HEK293 (cell line): ENCODE results near the gene DAZAP1.

ENCODE experiments used
- IKZF3 ChIP-seq: fragments of 450-650 bp; IDR thresholded peaks from 2 replicates; pipeline ENCODE4 v1.5.0; 2018; ENCODE audit warnings: missing biosample characterization, mild to moderate bottlenecking, missing genetic modification characterization, moderate library complexity
- KLF9 ChIP-seq: fragments of 450-650 bp; formaldehyde crosslinking; IDR thresholded peaks from 2 replicates; pipeline ENCODE4 v1.5.1; 2016; ENCODE audit warnings: missing biosample characterization, missing genetic modification characterization, low read depth
- PBX3 ChIP-seq: sonication (generic); formaldehyde crosslinking; IDR thresholded peaks from 2 replicates; pipeline ENCODE4 v1.8.1; 2022; ENCODE audit warnings: mild to moderate bottlenecking, moderate library complexity, missing genetic modification reagents
- RBAK ChIP-seq: fragments of 450-650 bp; formaldehyde crosslinking; IDR thresholded peaks from 2 replicates; pipeline ENCODE4 v1.5.1; 2016; ENCODE audit warnings: missing biosample characterization, missing genetic modification characterization
- SETDB1 ChIP-seq: IDR thresholded peaks from one replicate; pipeline ENCODE4 v1.6.1; 2017; ENCODE audit warnings: mild to moderate bottlenecking, low read length, moderate library complexity, mixed read lengths; ENCODE audit not compliant: insufficient read length
- TSHZ1 ChIP-seq: fragments of 450-650 bp; formaldehyde crosslinking; IDR thresholded peaks from 2 replicates; pipeline ENCODE4 v1.5.1; 2016; ENCODE audit warnings: missing biosample characterization, missing genetic modification characterization, borderline replicate concordance
- ZBTB11 ChIP-seq: fragments of 450-650 bp; formaldehyde crosslinking; conservative IDR thresholded peaks from 2 replicates; pipeline ENCODE4 v1.5.1; 2016; ENCODE audit warnings: low read depth, missing biosample characterization, missing genetic modification characterization
- ZBTB26 ChIP-seq: fragments of 450-650 bp; formaldehyde crosslinking; optimal IDR thresholded peaks from 2 replicates; pipeline ENCODE3; 2016; ENCODE audit warnings: missing biosample characterization, mild to moderate bottlenecking, missing genetic modification characterization
- ZBTB7A ChIP-seq: fragments of 450-650 bp; formaldehyde crosslinking; IDR thresholded peaks from 2 replicates; pipeline ENCODE4 v1.5.1; 2016; ENCODE audit warnings: low read depth, missing biosample characterization, missing genetic modification characterization
- ZFP41 ChIP-seq: fragments of 450-650 bp; formaldehyde crosslinking; IDR thresholded peaks from 2 replicates; pipeline ENCODE4 v1.5.1; 2016; ENCODE audit warnings: missing biosample characterization, missing genetic modification characterization, borderline replicate concordance
- ZIC2 ChIP-seq: fragments of 450-650 bp; formaldehyde crosslinking; IDR thresholded peaks from 2 replicates; pipeline ENCODE4 v1.5.1; 2016; ENCODE audit warnings: missing biosample characterization, missing genetic modification characterization
- ZNF157 ChIP-seq: fragments of 450-650 bp; formaldehyde crosslinking; IDR thresholded peaks from 2 replicates; pipeline ENCODE4 v1.5.1; 2016; ENCODE audit warnings: missing biosample characterization, missing genetic modification characterization
- ZNF16 ChIP-seq: fragments of 450-650 bp; formaldehyde crosslinking; IDR thresholded peaks from 2 replicates; pipeline ENCODE4 v1.5.1; 2016; ENCODE audit warnings: low read depth, missing biosample characterization, missing genetic modification characterization
- ZNF221 ChIP-seq: fragments of 450-650 bp; formaldehyde crosslinking; IDR thresholded peaks from 2 replicates; pipeline ENCODE4 v1.5.1; 2017; ENCODE audit warnings: missing biosample characterization, missing genetic modification characterization, borderline replicate concordance
- ZNF311 ChIP-seq: fragments of 450-650 bp; formaldehyde crosslinking; IDR thresholded peaks from 2 replicates; pipeline ENCODE4 v1.5.1; 2017; ENCODE audit warnings: missing biosample characterization, missing genetic modification characterization, borderline replicate concordance
- ZNF354C ChIP-seq: fragments of 450-650 bp; formaldehyde crosslinking; IDR thresholded peaks from 2 replicates; pipeline ENCODE4 v1.5.1; 2016; ENCODE audit warnings: missing biosample characterization, missing genetic modification characterization, low read depth, borderline replicate concordance
- ZNF362 ChIP-seq: fragments of 450-650 bp; formaldehyde crosslinking; IDR thresholded peaks from 2 replicates; pipeline ENCODE4 v1.5.1; 2016; ENCODE audit warnings: missing biosample characterization, missing genetic modification characterization
- ZNF394 ChIP-seq: fragments of 450-650 bp; formaldehyde crosslinking; IDR thresholded peaks from 2 replicates; pipeline ENCODE4 v1.5.1; 2016; ENCODE audit warnings: missing biosample characterization, missing genetic modification characterization, mild to moderate bottlenecking, moderate library complexity, borderline replicate concordance
- ZNF549 ChIP-seq: fragments of 450-650 bp; IDR thresholded peaks from 2 replicates; pipeline ENCODE4 v1.5.1; 2018; ENCODE audit warnings: missing biosample characterization, missing genetic modification characterization, mild to moderate bottlenecking, inconsistent platforms, moderate library complexity
- ZNF621 ChIP-seq: fragments of 450-650 bp; formaldehyde crosslinking; IDR thresholded peaks from 2 replicates; pipeline ENCODE4 v1.5.1; 2017; ENCODE audit warnings: missing biosample characterization, missing genetic modification characterization
- ZNF692 ChIP-seq: fragments of 450-650 bp; formaldehyde crosslinking; IDR thresholded peaks from 2 replicates; pipeline ENCODE4 v1.5.1; 2016; ENCODE audit warnings: missing biosample characterization, missing genetic modification characterization
- ZNF776 ChIP-seq: fragments of 450-650 bp; formaldehyde crosslinking; IDR thresholded peaks from 2 replicates; pipeline ENCODE4 v1.5.0; 2017; ENCODE audit warnings: missing biosample characterization, missing genetic modification characterization, borderline replicate concordance

DAZAP1 gene

GRCh38 chr19:1383312-1384084 lies 23.9 kb upstream of the DAZAP1 start, which contains the start of gene NDUFS7 (continued):
- TF ChIP-seq PBX3 (peak; percentile 84; the same call in 1 of the 2 replicates), RBAK (no peak), IKZF3 (peak; percentile 91), ZBTB11 (tag by site-specific recombination) (peak; percentile 100), ZIC2 (tag by site-specific recombination) (peak; percentile 53), ZNF394 (tag by site-specific recombination) (peak; percentile 95), ZNF354C (tag by site-specific recombination) (0 out of 2 replicates have a peak, but pooled peaks have one; percentile 74), ZNF16 (tag by site-specific recombination) (peak; percentile 53; the same call in 1 of the 2 replicates), ZNF549 (no peak), ZFP41 (peak; percentile 99), ZNF621 (no peak), ZNF362 (peak; percentile 71; the same call in 1 of the 2 replicates), ZNF311 (tag by site-specific recombination) (no peak), ZBTB7A (tag by site-specific recombination) (peak; percentile 100), KLF9 (tag by site-specific recombination) (peak; percentile 71; the same call in 1 of the 2 replicates), ZBTB26 (tag by site-specific recombination) (peak; percentile 93), SETDB1 (no peak), ZNF157 (tag by site-specific recombination) (no peak), ZNF692 (peak; percentile 97), ZNF221 (no peak; the same call in none of the 2 replicates), ZNF776 (no peak), TSHZ1 (tag by site-specific recombination) (peak; percentile 96)
